Activated T-cell treated with anti-CD3 and anti-CD28 coated beads for 24 hours (primary cell): ENCODE data around the gene DNAAF9.
"Not testable (repeated sequence)": the region's sequence is repeated elsewhere in the genome, so short reads cannot be mapped to it uniquely, and the experiment has no call there.

ENCODE experiments used
- DNase-seq: peaks from one replicate; pipeline ENCODE4 v3.0.0-alpha.2; 2020; ENCODE audit warnings: low read depth

Gene DNAAF9

GRCh38 chr20:3407040-3407770, at the start of gene DNAAF9:
DNAAF9 (minus strand) TSS chr20:3407669; CDS start chr20:3407557, 112 bp downstream.
- DNase-seq = peak; percentile 26

GRCh38 chr20:3456648-3457047, 49.2 kb upstream of the DNAAF9 start:
- DNase-seq = no peak

GRCh38 chr20:3454831-3455230, 47.4 kb upstream of the DNAAF9 start:
- no peak for DNase-seq

GRCh38 chr20:3452690-3453089, 45.2 kb upstream of the DNAAF9 start:
- no peak for DNase-seq

GRCh38 chr20:3452136-3452535, 44.7 kb upstream of the DNAAF9 start:
- no peak for DNase-seq

GRCh38 chr20:3449319-3449718, 41.9 kb upstream of the DNAAF9 start:
- no peak for DNase-seq

GRCh38 chr20:3447321-3447720, 39.9 kb upstream of the DNAAF9 start:
- DNase-seq = no peak

- DNase-seq = no peak
Measured at GRCh38 chr20:3446779-3447178, 39.3 kb upstream of the DNAAF9 start.

GRCh38 chr20:3436864-3437574, 29.6 kb upstream of the DNAAF9 start:
- no peak for DNase-seq

- no peak for DNase-seq
Measured at GRCh38 chr20:3434232-3434631, 26.8 kb upstream of the DNAAF9 start.

- DNase-seq = no peak
Measured at GRCh38 chr20:3433744-3434143, 26.3 kb upstream of the DNAAF9 start.

GRCh38 chr20:3432844-3433243, 25.4 kb upstream of the DNAAF9 start:
- DNase-seq = no peak

- DNase-seq = no peak
Measured at GRCh38 chr20:3431109-3431508, 23.6 kb upstream of the DNAAF9 start.

GRCh38 chr20:3430376-3431069, 23.1 kb upstream of the DNAAF9 start:
- DNase-seq = no peak

GRCh38 chr20:3426766-3427165, 19.3 kb upstream of the DNAAF9 start:
- DNase-seq = not testable (repeated sequence)

- no peak for DNase-seq
Measured at GRCh38 chr20:3423126-3423525, 15.7 kb upstream of the DNAAF9 start.

- no peak for DNase-seq
Measured at GRCh38 chr20:3421985-3422384, 14.5 kb upstream of the DNAAF9 start.

- DNase-seq = peak; percentile 16
Measured at GRCh38 chr20:3420211-3420707, 12.8 kb upstream of the DNAAF9 start.

GRCh38 chr20:3418161-3418560, 10.7 kb upstream of the DNAAF9 start:
- DNase-seq = not testable (repeated sequence)

- DNase-seq = no peak
Measured at GRCh38 chr20:3414122-3414521, 6.7 kb upstream of the DNAAF9 start.

GRCh38 chr20:3413393-3413889, 6.0 kb upstream of the DNAAF9 start:
- no peak for DNase-seq

- DNase-seq = no peak
Measured at GRCh38 chr20:3412600-3413392, 5.3 kb upstream of the DNAAF9 start.
